HepG2 (cell line): ENCODE measurements around the gene DMKN. TPM values are rescaled to one million over a fixed set of nuclear protein-coding genes. Genes with fewer than 3 reads are reported as not detected.

Source experiments
- ADNP ChIP-seq: sonication (generic); formaldehyde crosslinking; IDR thresholded peaks from 2 replicates; pipeline ENCODE4 v1.4.0; 2020; ENCODE audit warnings: missing genetic modification reagents
- ELF3 ChIP-seq: IDR thresholded peaks from 2 replicates; pipeline ENCODE4 v1.6.1; 2016; ENCODE audit warnings: missing genetic modification reagents, missing compliant biosample characterization
- FOSL2 ChIP-seq: sonication (generic); formaldehyde crosslinking; IDR thresholded peaks from 2 replicates; pipeline ENCODE4 v1.4.0; 2020; ENCODE audit warnings: missing genetic modification reagents
- FOXA1 ChIP-seq, 2 experiments: fragments of 450-650 bp in 1 of 2; sonication (generic) in 1 of 2; formaldehyde crosslinking in 1 of 2; IDR thresholded peaks; 2 replicates each; pipeline versions ENCODE4 v1.4.0 to v1.6.1; 2016 to 2020; ENCODE audit warnings: missing genetic modification reagents in 1 of 2
- HMGXB3 ChIP-seq: sonication (generic); formaldehyde crosslinking; IDR thresholded peaks from 2 replicates; pipeline ENCODE4 v1.4.0; 2020; ENCODE audit warnings: missing genetic modification reagents, borderline replicate concordance
- ISL2 ChIP-seq: sonication (generic); formaldehyde crosslinking; IDR thresholded peaks from 2 replicates; pipeline ENCODE4 v1.5.0; 2020; ENCODE audit warnings: missing genetic modification reagents
- KDM2A ChIP-seq: sonication (generic); formaldehyde crosslinking; IDR thresholded peaks from 2 replicates; pipeline ENCODE4 v1.4.0; 2020; ENCODE audit warnings: low read depth, missing genetic modification reagents, borderline replicate concordance
- KLF16 ChIP-seq, 2 experiments: sonication (generic) in 1 of 2; formaldehyde crosslinking in 1 of 2; IDR thresholded peaks; 2 replicates each; pipeline versions ENCODE4 v1.6.1 to v1.8.0; 2016 to 2023; ENCODE audit warnings: missing genetic modification reagents in 2 of 2, missing compliant biosample characterization in 1 of 2
- MAFG ChIP-seq: sonication (generic); formaldehyde crosslinking; IDR thresholded peaks from 2 replicates; pipeline ENCODE4 v1.5.1; 2020; ENCODE audit warnings: mild to moderate bottlenecking, missing genetic modification reagents
- NR2F6 ChIP-seq, 2 experiments: IDR thresholded peaks; 2 replicates each; pipeline ENCODE4 v1.6.1; 2016; ENCODE audit warnings: antibody characterized with exemption in 1 of 2, mild to moderate bottlenecking in 1 of 2
- PAX8 ChIP-seq: sonication (generic); formaldehyde crosslinking; IDR thresholded peaks from 2 replicates; pipeline ENCODE4 v1.8.0; 2022; ENCODE audit warnings: mild to moderate bottlenecking, missing genetic modification reagents, borderline replicate concordance
- PHF8 ChIP-seq: sonication (generic); formaldehyde crosslinking; IDR thresholded peaks from 2 replicates; pipeline ENCODE4 v1.5.0; 2020; ENCODE audit warnings: missing genetic modification reagents
- RARA ChIP-seq: IDR thresholded peaks from 2 replicates; pipeline ENCODE4 v1.6.1; 2016; ENCODE audit warnings: missing genetic modification reagents, missing compliant biosample characterization
- RXRB ChIP-seq: IDR thresholded peaks from 2 replicates; pipeline ENCODE4 v1.6.1; 2016; ENCODE audit warnings: borderline replicate concordance, missing genetic modification reagents, missing compliant biosample characterization
- SALL1 ChIP-seq: sonication (generic); formaldehyde crosslinking; IDR thresholded peaks from 2 replicates; pipeline ENCODE4 v1.8.0; 2022; ENCODE audit warnings: mild to moderate bottlenecking, missing genetic modification reagents
- STAG1 ChIP-seq: sonication (generic); formaldehyde crosslinking; IDR thresholded peaks from 2 replicates; pipeline ENCODE4 v1.4.0; 2020; ENCODE audit warnings: missing genetic modification reagents
- THRA ChIP-seq: sonication (generic); formaldehyde crosslinking; IDR thresholded peaks from 2 replicates; pipeline ENCODE4 v1.4.0; 2020; ENCODE audit warnings: missing genetic modification reagents, borderline replicate concordance
- TRIM24 ChIP-seq: sonication (generic); formaldehyde crosslinking; IDR thresholded peaks from 2 replicates; pipeline ENCODE4 v1.8.0; 2022; ENCODE audit warnings: mild to moderate bottlenecking, missing genetic modification reagents
- ZNF564 ChIP-seq: sonication (generic); formaldehyde crosslinking; IDR thresholded peaks from 2 replicates; pipeline ENCODE4 v1.8.1; 2023; ENCODE audit warnings: mild to moderate bottlenecking, missing genetic modification reagents
- ZNF580 ChIP-seq: IDR thresholded peaks from 2 replicates; pipeline ENCODE4 v1.6.1; 2016; ENCODE audit warnings: low read depth, borderline replicate concordance
- ZNF749 ChIP-seq: sonication (generic); formaldehyde crosslinking; IDR thresholded peaks from 2 replicates; pipeline ENCODE4 v1.8.0; 2022; ENCODE audit warnings: mild to moderate bottlenecking, missing genetic modification reagents, moderate library complexity, borderline replicate concordance
- ZNF772 ChIP-seq: sonication (generic); formaldehyde crosslinking; IDR thresholded peaks from 2 replicates; pipeline ENCODE4 v1.5.0; 2020; ENCODE audit warnings: mild to moderate bottlenecking, missing genetic modification reagents
- ZSCAN29 ChIP-seq: sonication (generic); formaldehyde crosslinking; conservative IDR thresholded peaks from 2 replicates; pipeline ENCODE4 v1.4.0; 2020; ENCODE audit warnings: mild to moderate bottlenecking, missing genetic modification reagents
- polyA plus RNA-seq, 8 experiments: library from polyadenylated mRNA; depleted of rRNA in 3 of 8; stranded (reverse) in 7 of 8; unstranded in 1 of 8; fragments of >200 nt; fragmentation: Illumina TruSeq in 4 of 8; extraction: Trizol in 4 of 8; gene quantifications; 2 replicates each; pipeline versions ENCODE4 v1.2.1 to v1.2.3, GENCODE V29; 2011 to 2016; ENCODE audit warnings: low read depth in 4 of 8, missing spikeins in 1 of 8, mixed read lengths in 1 of 8; ENCODE audit not compliant: insufficient read depth in 1 of 8
- total RNA-seq, 5 experiments: library from RNA; depleted of rRNA; stranded (reverse); fragments of >200 nt; fragmentation: Illumina TruSeq; extraction: Trizol; gene quantifications; 2 replicates each; pipeline ENCODE4 v1.2.3, GENCODE V29; 2016; ENCODE audit warnings: low read depth in 1 of 5
- TF ChIP-seq, protein P1 (sequence below): sonication (generic); formaldehyde crosslinking; IDR thresholded peaks from 2 replicates; pipeline ENCODE4 v1.9.0; 2022; ENCODE audit warnings: missing genetic modification reagents, mild to moderate bottlenecking, borderline replicate concordance

The DMKN gene
- total and polyA plus RNA-seq, 2 of the 13 experiments (the other 11 are each of a cell fraction or from before 2014, with no cell fraction given), result 50.8 to 57.1 TPM

DNA sequence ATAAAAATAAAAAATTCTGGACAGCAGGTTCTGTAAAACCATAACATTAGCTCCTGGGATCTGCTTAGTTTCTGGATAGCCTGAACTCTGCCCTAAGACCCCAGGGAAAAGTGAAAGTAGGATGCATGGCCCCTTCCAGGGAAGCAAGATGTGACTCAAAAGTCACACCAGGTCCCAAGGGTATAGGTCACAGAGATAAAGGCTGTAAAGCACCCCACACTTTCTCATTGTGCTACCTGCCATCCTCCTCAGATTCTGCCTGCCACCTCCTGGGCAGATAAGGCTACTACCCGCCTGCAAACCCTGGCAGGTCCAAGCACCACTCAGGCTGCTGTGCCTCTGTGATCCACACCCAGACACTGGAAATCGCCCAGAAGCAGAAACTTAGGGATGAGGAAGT, 44.8 kb downstream of the DMKN start (continued):
- TF ChIP-seq RXRB (CRISPR knock-in tag), result peak; percentile 76; the same call in 1 of the 2 replicates
- TF ChIP-seq, protein P1, sequence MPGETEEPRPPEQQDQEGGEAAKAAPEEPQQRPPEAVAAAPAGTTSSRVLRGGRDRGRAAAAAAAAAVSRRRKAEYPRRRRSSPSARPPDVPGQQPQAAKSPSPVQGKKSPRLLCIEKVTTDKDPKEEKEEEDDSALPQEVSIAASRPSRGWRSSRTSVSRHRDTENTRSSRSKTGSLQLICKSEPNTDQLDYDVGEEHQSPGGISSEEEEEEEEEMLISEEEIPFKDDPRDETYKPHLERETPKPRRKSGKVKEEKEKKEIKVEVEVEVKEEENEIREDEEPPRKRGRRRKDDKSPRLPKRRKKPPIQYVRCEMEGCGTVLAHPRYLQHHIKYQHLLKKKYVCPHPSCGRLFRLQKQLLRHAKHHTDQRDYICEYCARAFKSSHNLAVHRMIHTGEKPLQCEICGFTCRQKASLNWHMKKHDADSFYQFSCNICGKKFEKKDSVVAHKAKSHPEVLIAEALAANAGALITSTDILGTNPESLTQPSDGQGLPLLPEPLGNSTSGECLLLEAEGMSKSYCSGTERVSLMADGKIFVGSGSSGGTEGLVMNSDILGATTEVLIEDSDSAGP (CRISPR knock-in tag), result no peak
- peak in 1 of 2 experiments; percentile 20; a peak in 1 of 4 replicates for TF ChIP-seq KLF16 (CRISPR knock-in tag; IDR thresholded peaks at IDR 0.05)
- 0 out of 2 replicates have a peak, but pooled peaks have one; percentile 24 for TF ChIP-seq HMGXB3 (CRISPR knock-in tag)
- TF ChIP-seq ZNF749 (CRISPR knock-in tag), result no peak
- TF ChIP-seq MAFG, result no peak
- TF ChIP-seq STAG1 (CRISPR knock-in tag), result peak; percentile 95
- no peak for TF ChIP-seq ZNF564 (CRISPR knock-in tag)
- peak; percentile 39; the same call in 1 of the 2 replicates for TF ChIP-seq THRA
- TF ChIP-seq NR2F6 (IDR thresholded peaks at IDR 0.05), result peak; percentile 52; the same call in 1 of the 2 replicates
- peak; percentile 63; the same call in 1 of the 2 replicates for TF ChIP-seq NR2F6 (CRISPR knock-in tag; IDR thresholded peaks at IDR 0.05)
- no peak for TF ChIP-seq PAX8 (CRISPR knock-in tag)
- TF ChIP-seq ADNP (CRISPR knock-in tag), result no peak
- 0 out of 2 replicates have a peak, but pooled peaks have one; percentile 30 for TF ChIP-seq ZNF772 (CRISPR knock-in tag)
- TF ChIP-seq TRIM24 (CRISPR knock-in tag), result no peak
- TF ChIP-seq PHF8 (CRISPR knock-in tag), result no peak
- no peak for TF ChIP-seq ISL2
- no peak for TF ChIP-seq FOXA1 (IDR thresholded peaks at IDR 0.05)
- no peak for TF ChIP-seq FOXA1 (CRISPR knock-in tag; IDR thresholded peaks at IDR 0.05)
- TF ChIP-seq KDM2A (CRISPR knock-in tag), result peak; percentile 52; the same call in 1 of the 2 replicates
- TF ChIP-seq SALL1 (CRISPR knock-in tag), result peak; percentile 66
- TF ChIP-seq ZNF580 (CRISPR knock-in tag), result 0 out of 2 replicates have a peak, but pooled peaks have one; percentile 35
- TF ChIP-seq ZSCAN29, result no peak
- no peak for TF ChIP-seq FOSL2 (CRISPR knock-in tag)
- TF ChIP-seq ELF3 (CRISPR knock-in tag), result 0 out of 2 replicates have a peak, but pooled peaks have one; percentile 14
- 0 out of 2 replicates have a peak, but pooled peaks have one; percentile 27 for TF ChIP-seq RARA
